Activated T-cell treated with anti-CD3 and anti-CD28 coated beads, Interleukin-2, amount 50 U/mL, for 24 hours (primary cell): ENCODE data around the gene ZFAND3.
"Not testable (repeated sequence)": the region's sequence is repeated elsewhere in the genome, so short reads cannot be mapped to it uniquely, and the experiment has no call there.

Experiments
- DNase-seq: peaks from one replicate; pipeline ENCODE4 v3.0.0-alpha.2; 2020
- H3K27ac Mint-ChIP-seq: 2 replicates; pipeline ENCODE4 v1.8.0; 2020; ENCODE audit warnings: mild to moderate bottlenecking, mixed read lengths
- H3K27me3 Mint-ChIP-seq: 2 replicates; pipeline ENCODE4 v1.8.0; 2020; ENCODE audit warnings: mixed read lengths
- H3K36me3 Mint-ChIP-seq: 2 replicates; pipeline ENCODE4 v1.8.0; 2020; ENCODE audit warnings: low read depth, mixed read lengths
- H3K4me1 Mint-ChIP-seq: 2 replicates; pipeline ENCODE4 v1.8.0; 2020; ENCODE audit warnings: low read depth, mixed read lengths
- H3K4me3 Mint-ChIP-seq: 2 replicates; pipeline ENCODE4 v1.8.0; 2020; ENCODE audit warnings: mild to moderate bottlenecking, moderate library complexity, mixed read lengths
- H3K9me3 Mint-ChIP-seq: 2 replicates; pipeline ENCODE4 v1.8.0; 2020; ENCODE audit warnings: mixed read lengths

ZFAND3 gene

DNA sequence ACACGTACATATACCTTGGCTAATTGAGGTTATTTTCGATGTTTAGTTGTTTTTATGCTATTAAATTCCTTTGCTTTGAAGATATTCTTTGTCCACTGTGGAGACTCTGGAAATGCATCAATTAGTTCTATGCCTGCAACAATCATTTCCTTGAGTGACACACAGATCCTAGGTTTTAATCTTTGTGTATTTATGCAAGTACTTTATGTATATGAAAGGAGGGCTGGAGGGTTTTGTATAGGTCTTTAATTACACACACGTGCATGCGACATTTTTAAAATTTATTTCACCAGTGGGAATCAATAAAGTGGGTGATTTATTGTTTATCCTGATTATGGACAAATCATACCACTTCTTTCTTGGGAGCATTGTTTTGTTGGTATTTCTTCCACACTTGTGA, 57.3 kb downstream of the ZFAND3 start:
- no peaks in the 10 kb centered on the region for H3K9me3 Mint-ChIP-seq
- peaks cover 30% of the 10 kb centered on the region for H3K36me3 Mint-ChIP-seq
- no peak for DNase-seq
- no peak overlapping the region for H3K4me3 Mint-ChIP-seq
- H3K4me1 Mint-ChIP-seq: peaks cover 69% of the 10 kb centered on the region
- no peak overlapping the region for H3K27ac Mint-ChIP-seq
- H3K27me3 Mint-ChIP-seq: no peaks in the 10 kb centered on the region

GRCh38 chr6:37877373-37878149, 58.0 kb downstream of the ZFAND3 start:
- H3K27me3 Mint-ChIP-seq: no peaks in the 10 kb centered on the region
- peaks cover 66% of the 10 kb centered on the region for H3K4me1 Mint-ChIP-seq
- H3K9me3 Mint-ChIP-seq: no peaks in the 10 kb centered on the region
- no peak overlapping the region for H3K4me3 Mint-ChIP-seq
- H3K36me3 Mint-ChIP-seq: peaks cover 23% of the 10 kb centered on the region
- DNase-seq: no peak
- no peak overlapping the region for H3K27ac Mint-ChIP-seq

DNA sequence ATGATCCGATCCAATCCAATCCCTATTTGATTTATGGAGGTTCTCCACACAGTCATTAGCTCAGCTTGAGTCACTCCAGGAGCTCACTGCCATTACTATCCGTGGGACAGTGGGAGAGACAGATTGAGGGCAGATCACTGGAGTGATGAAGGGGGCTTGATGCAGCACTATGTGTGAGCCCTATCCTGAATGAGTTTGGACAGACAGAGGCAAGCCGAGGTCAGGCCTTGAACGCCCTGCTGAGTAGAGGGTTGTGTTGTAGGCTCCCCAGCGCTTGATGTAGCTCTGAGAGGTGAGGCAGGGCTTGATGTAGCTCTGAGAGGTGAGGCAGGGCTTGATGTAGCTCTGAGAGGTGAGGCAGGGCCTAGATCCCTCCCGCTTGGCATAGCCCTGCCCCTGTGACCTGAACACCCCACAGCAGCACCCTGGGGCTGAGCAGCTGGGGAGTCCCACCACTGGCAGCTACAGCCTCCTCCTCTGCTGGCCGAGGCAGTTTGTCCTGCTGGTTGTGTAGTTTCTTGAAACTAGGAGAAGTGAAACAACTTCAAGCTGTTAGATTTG, 58.7 kb downstream of the ZFAND3 start:
- no peak for DNase-seq
- no peaks in the 10 kb centered on the region for H3K9me3 Mint-ChIP-seq
- peaks cover 21% of the 10 kb centered on the region for H3K36me3 Mint-ChIP-seq
- no peak overlapping the region for H3K27ac Mint-ChIP-seq
- H3K27me3 Mint-ChIP-seq: no peaks in the 10 kb centered on the region
- peaks cover 67% of the 10 kb centered on the region for H3K4me1 Mint-ChIP-seq
- no peak overlapping the region for H3K4me3 Mint-ChIP-seq

GRCh38 chr6:37880602-37881001, 61.1 kb downstream of the ZFAND3 start:
- not testable (repeated sequence) for H3K4me3 Mint-ChIP-seq

DNA sequence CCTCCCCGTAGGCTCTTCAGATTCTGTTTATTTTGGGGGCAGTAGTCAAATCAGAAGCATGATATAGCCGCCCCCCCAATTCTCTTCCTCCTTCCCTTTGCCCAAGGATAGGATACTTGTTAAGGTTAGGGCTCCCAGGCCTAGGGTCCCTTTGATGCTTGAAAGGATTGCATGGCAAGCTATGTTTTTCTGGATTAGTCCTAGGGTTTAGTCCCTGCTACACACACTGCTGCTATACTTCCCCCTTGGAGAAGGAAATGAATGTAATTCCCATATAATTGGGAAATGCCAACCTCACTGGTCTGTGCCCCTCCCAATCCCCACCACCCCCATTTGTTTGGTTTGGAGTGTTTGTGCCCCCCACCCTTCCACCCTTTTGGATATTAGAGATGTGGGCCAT, 62.8 kb downstream of the ZFAND3 start:
- Mint-ChIP-seq H3K4me1 (peaks cover 52% of the 10 kb centered on the region), H3K36me3 (peaks cover 4% of the 10 kb centered on the region), H3K4me3 (no peak overlapping the region), H3K27me3 (no peaks in the 10 kb centered on the region), H3K9me3 (no peaks in the 10 kb centered on the region), H3K27ac (no peak overlapping the region)
- DNase-seq: no peak

More at GRCh38 chr6:37880602-37881001, 61.1 kb downstream of the ZFAND3 start:
- not testable (repeated sequence) for H3K27ac Mint-ChIP-seq, H3K27me3 Mint-ChIP-seq, DNase-seq, H3K9me3 Mint-ChIP-seq, H3K36me3 Mint-ChIP-seq
- peaks cover 62% of the 10 kb centered on the region for H3K4me1 Mint-ChIP-seq

DNA sequence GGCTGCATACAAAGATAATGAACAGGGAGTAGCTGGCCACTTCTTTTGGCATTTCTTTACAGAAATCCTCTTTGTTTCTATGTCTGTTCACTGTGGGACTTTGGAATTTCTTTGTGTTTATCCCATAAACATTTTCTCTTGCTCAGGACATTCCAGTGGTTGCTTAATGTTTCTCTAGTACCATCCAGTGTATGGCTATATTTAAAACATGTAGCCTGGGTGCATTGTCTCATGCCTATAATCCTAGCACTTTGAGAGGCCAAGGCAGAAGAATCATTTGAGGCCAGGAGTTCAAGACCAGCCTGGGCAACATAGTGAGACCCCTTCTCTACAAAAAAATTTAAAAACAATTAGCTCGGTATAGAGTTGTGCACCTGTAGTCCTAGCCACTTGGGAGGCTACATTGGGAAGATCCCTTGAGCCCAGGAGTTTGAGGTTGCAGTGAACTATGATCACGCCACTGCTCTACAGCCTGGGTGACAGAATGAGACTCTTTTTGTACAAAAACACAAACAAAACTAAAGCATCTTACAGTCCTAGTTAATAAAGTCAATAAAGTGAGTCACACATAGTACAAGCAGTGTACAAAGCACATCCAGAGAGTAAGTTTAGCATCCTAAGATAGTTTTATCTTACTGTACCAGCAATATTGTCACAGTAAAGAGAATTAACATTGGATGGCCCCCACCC, 63.3 kb downstream of the ZFAND3 start:
- Mint-ChIP-seq H3K9me3 (no peaks in the 10 kb centered on the region), H3K4me3 (no peak overlapping the region), H3K4me1 (peaks cover 49% of the 10 kb centered on the region), H3K27me3 (no peaks in the 10 kb centered on the region), H3K27ac (no peak overlapping the region), H3K36me3 (peaks cover 4% of the 10 kb centered on the region)
- no peak for DNase-seq

DNA sequence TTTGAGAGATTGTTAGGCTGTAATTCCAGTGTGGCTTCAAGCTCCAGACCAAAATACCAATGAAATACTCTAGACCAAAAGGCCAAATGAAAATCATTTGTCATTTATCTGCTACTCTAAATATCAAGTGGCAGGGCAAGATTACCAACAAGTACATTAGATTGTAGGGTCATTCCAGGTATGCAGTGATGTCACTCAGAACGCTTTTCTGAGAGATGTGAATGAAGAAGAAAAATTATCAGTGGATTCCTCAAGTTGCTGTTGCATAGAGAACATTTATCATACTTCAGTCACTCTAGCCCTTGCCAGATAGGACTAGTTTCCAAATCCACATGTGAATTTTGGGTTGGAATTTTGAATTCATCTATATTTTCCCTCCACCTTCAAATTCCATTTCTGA, 65.0 kb downstream of the ZFAND3 start:
- Mint-ChIP-seq H3K9me3 (no peaks in the 10 kb centered on the region), H3K36me3 (peaks cover 6% of the 10 kb centered on the region), H3K4me1 (peaks cover 42% of the 10 kb centered on the region), H3K27me3 (no peaks in the 10 kb centered on the region), H3K4me3 (no peak overlapping the region), H3K27ac (no peak overlapping the region)
- DNase-seq: no peak

DNA sequence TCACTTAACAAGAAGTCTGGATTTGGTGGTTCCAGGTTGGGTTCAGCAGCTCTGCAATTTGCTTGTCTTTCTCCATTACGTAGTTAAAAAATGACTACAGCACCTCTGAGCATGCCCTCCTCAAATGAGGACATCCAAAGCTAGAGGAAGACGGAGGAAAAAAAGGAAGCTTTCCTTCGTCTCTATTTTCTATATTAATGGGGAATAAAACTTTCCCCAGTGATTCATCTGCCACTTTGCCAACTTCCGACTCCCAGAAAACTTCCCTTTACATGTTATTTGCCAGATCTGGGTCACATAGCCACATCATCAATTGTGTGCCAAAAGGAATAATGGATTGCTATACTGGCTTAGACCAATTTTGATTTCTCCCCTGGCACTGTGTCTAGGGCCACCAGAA, 69.5 kb downstream of the ZFAND3 start:
- Mint-ChIP-seq H3K27me3 (no peaks in the 10 kb centered on the region), H3K36me3 (peaks cover 23% of the 10 kb centered on the region), H3K4me3 (no peak overlapping the region), H3K4me1 (peaks cover 45% of the 10 kb centered on the region), H3K27ac (no peak overlapping the region), H3K9me3 (peaks cover 11% of the 10 kb centered on the region)
- DNase-seq: no peak

- Mint-ChIP-seq H3K4me3 (no peak overlapping the region), H3K27ac (no peak overlapping the region), H3K4me1 (peaks cover 44% of the 10 kb centered on the region), H3K36me3 (peaks cover 27% of the 10 kb centered on the region), H3K27me3 (no peaks in the 10 kb centered on the region), H3K9me3 (peaks cover 11% of the 10 kb centered on the region)
- no peak for DNase-seq
These were observed 70.0 kb downstream of the ZFAND3 start for GRCh38 chr6:37889486-37889885.

- Mint-ChIP-seq H3K9me3 (peaks cover 11% of the 10 kb centered on the region), H3K27me3 (no peaks in the 10 kb centered on the region), H3K4me3 (no peak overlapping the region), H3K4me1 (peaks cover 42% of the 10 kb centered on the region), H3K27ac (no peak overlapping the region), H3K36me3 (peaks cover 36% of the 10 kb centered on the region)
- DNase-seq: no peak
These were observed 71.5 kb downstream of the ZFAND3 start for GRCh38 chr6:37891072-37891471.

DNA sequence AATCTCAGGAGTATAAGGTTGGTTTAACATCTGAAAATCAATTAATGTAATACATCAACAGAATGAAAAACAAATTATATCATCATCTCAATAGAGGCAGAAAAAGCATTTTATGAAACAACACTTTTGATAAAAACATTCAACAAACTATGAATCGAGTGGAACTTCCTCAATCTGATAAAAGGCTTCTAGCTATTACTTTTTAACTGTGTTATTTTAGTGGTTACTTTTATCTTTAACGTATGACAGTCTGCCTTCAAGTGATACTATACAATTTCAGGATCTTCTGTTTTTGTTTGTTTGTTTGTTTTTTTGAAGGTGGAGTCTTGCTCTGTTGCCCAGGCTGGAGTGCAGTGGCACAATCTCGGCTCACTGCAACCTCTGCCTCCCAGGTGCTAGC, 73.7 kb downstream of the ZFAND3 start:
- no peak for DNase-seq
- no peak overlapping the region for H3K4me3 Mint-ChIP-seq
- H3K36me3 Mint-ChIP-seq: peaks cover 36% of the 10 kb centered on the region
- H3K9me3 Mint-ChIP-seq: peaks cover 11% of the 10 kb centered on the region
- H3K27ac Mint-ChIP-seq: no peak overlapping the region
- no peaks in the 10 kb centered on the region for H3K27me3 Mint-ChIP-seq
- peaks cover 55% of the 10 kb centered on the region for H3K4me1 Mint-ChIP-seq

GRCh38 chr6:37893734-37894133, 74.2 kb downstream of the ZFAND3 start:
- Mint-ChIP-seq H3K9me3 (peaks cover 11% of the 10 kb centered on the region), H3K36me3 (peaks cover 35% of the 10 kb centered on the region), H3K4me1 (peaks cover 53% of the 10 kb centered on the region)
- DNase-seq, H3K4me3 Mint-ChIP-seq, H3K27me3 Mint-ChIP-seq, H3K27ac Mint-ChIP-seq: not testable (repeated sequence)

DNA sequence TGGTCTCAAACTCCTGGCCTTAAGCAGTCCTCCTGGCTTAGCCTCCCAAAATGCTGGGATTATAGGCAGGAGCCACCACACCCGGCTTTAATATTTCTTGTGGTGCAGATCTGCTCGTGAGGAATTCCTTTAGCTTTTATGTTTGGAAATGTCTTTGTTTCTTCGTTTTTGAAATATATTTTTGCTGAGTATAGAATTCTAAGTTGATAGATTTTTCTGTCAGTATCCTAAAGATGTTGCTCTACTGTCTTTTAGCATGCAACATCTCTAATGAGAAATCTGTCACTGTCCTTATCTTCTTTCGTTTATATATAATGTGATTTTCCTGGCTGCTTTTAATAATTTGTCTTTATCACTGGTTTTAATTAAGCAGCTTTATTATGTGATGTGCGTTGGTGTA, 75.1 kb downstream of the ZFAND3 start:
- no peak for DNase-seq
- H3K9me3 Mint-ChIP-seq: peaks cover 11% of the 10 kb centered on the region
- no peak overlapping the region for H3K27ac Mint-ChIP-seq
- no peak overlapping the region for H3K4me3 Mint-ChIP-seq
- H3K36me3 Mint-ChIP-seq: peaks cover 35% of the 10 kb centered on the region
- peaks cover 51% of the 10 kb centered on the region for H3K4me1 Mint-ChIP-seq
- no peaks in the 10 kb centered on the region for H3K27me3 Mint-ChIP-seq

DNA sequence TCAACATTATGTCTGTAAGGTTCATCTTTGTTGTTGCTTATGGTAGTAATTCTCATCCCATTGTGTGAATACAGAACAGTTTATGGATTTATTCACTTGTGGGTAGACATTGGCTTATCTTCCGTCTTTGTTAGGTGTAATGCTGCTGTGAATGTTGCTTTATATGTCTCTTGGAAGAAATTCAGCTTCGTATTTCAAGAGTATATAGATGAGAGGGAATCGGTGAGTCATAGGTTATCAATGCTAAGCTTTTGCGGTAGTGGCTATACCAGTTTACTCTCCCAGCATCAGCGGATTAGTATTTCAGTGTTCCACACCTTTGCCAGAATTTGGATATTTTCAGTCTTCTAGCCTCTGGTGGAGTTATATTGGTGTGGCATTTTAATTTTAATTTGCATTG, 77.8 kb downstream of the ZFAND3 start:
- Mint-ChIP-seq H3K4me1 (peaks cover 56% of the 10 kb centered on the region), H3K27ac (no peak overlapping the region), H3K9me3 (peaks cover 10% of the 10 kb centered on the region), H3K36me3 (peaks cover 29% of the 10 kb centered on the region), H3K27me3 (no peaks in the 10 kb centered on the region), H3K4me3 (no peak overlapping the region)
- DNase-seq: no peak
